ENCODE measurements around the gene ABTB2.

ABTB2 gene

DNA sequence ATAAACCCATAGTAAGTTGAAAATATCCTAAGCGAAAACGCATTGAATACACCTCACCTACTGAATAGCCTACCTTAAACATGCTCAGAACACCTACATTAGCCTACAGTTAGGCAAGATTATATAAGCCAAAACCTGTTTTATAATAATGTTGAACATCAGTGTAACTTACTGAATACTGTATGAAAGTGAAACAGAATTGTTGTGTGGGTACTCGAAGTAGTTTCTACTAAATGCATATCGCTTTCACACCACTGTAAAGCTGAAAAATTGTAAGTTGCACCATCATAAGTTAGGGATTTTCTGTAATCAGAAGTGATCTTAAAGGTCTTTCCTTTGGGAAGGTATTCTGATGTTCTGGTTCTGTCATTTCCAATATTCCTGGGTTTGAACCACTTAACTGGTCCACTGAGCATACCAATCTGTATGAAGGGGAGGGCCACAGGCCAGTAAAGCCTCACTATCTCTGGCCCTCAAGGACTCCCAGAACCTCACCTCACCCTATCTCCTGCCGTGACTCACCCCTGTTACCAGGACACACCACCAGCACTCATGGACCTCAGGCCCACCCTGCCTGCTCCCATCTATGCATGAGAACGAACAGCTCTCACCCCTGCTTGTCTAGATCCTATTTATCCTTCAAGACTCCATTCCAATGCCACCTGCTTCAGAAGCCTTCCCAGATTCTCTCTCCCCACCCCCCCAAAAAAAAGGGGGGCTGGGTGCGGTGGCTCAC, 182.4 kb downstream of the ABTB2 start:
- H3K27me3 ChIP-seq (ENCODE audit: control insufficient read depth, insufficient read depth, low read length), result no peaks in the 10 kb centered on the region
- no peaks in the 10 kb centered on the region for H3K4me1 ChIP-seq (ENCODE audit: control insufficient read depth, insufficient read depth, low read length)
- H3K4me3 ChIP-seq (ENCODE audit: low read length), result no peak overlapping the region
- no peak overlapping the region for H3K27ac ChIP-seq (ENCODE audit: low read depth, low read length)
- H3K9ac ChIP-seq (ENCODE audit: low read length), result no peak overlapping the region
- no peaks in the 10 kb centered on the region for H3K36me3 ChIP-seq (ENCODE audit: control insufficient read depth, insufficient read depth, low read length)

DNA sequence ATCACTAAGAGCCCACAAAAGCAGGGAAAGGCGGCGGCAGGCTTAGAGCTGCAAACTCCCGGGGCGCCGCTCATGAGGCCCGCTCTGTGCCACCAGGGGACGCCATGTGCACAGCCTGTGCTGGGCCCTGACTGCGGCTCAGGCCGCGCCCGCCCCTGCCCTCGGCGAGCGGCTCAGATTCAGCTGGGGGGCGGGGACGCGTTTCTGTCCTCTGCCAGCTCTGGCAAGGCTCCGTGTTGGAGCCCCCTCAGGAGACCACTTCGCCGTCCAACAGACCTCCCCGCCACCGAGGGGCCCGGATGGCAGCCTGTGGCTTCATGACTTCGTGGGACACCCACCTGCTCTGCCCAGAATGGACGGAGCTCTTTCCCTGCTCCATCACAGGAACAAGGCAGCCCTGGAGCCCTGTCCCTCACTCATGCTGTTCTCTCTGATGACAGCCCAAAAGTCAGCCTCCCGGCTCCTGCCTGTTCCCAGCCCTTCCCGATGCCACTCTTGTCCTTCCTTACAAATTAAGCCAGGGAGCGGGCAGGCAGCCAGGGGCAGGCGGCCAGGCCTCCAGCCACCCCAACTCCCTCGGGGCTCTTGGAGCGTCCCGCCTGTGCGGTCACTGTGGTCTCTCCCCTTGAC, 183.3 kb downstream of the ABTB2 start:
- no peak overlapping the region for H3K9ac ChIP-seq (ENCODE audit: low read length)
- no peaks in the 10 kb centered on the region for H3K27me3 ChIP-seq (ENCODE audit: control insufficient read depth, insufficient read depth, low read length)
- H3K27ac ChIP-seq (ENCODE audit: low read depth, low read length), result no peak overlapping the region
- H3K36me3 ChIP-seq (ENCODE audit: control insufficient read depth, insufficient read depth, low read length), result no peaks in the 10 kb centered on the region
- H3K4me1 ChIP-seq (ENCODE audit: control insufficient read depth, insufficient read depth, low read length), result no peaks in the 10 kb centered on the region
- no peak overlapping the region for H3K4me3 ChIP-seq (ENCODE audit: low read length)

DNA sequence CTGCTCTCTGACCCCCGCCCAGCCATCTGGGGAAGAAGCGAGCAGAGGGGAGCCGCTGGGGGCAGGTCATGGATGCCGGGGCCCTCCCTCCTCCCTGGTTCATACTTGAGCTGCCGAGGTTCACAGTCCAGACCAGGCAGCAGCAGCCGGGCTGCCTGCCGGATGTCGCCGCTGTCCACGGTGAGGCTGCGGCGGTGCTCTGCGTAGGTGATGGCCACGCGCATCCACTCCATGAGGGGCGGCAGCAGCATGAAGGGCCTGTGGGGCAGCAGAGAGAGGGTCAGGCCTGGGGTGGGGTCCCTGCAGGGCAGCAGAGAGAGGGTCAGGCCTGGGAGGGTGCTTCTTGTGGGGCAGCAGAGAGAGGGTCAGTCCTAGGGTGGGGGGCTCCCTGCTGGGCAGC, 184.8 kb downstream of the ABTB2 start:
- Histone ChIP-seq H3K27ac (ENCODE audit: low read depth, low read length) (no peak overlapping the region), H3K36me3 (ENCODE audit: control insufficient read depth, insufficient read depth, low read length) (no peaks in the 10 kb centered on the region), H3K27me3 (ENCODE audit: control insufficient read depth, insufficient read depth, low read length) (no peaks in the 10 kb centered on the region), H3K4me1 (ENCODE audit: control insufficient read depth, insufficient read depth, low read length) (no peaks in the 10 kb centered on the region), H3K9ac (ENCODE audit: low read length) (no peak overlapping the region), H3K4me3 (ENCODE audit: low read length) (no peak overlapping the region)

DNA sequence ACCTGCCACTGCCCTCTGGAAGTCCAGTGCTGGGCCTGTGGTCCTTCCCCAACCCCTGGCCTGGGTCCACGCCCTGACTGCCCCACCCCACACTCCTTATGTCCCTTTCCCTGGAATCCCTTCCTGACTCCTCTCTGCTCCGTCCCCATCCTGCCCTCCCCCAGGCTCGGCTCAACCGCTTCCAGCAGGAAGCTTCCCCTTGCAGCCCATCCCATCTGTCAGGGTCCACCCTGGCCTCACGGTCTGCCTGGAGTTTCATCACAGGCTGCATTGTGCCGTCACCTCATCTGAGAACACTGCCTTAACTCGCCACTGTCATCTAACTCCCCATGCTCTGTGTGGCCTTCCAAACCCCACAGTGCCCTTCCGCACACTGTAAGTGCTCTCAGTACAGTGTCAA, 188.1 kb downstream of the ABTB2 start:
- Histone ChIP-seq H3K4me3 (ENCODE audit: low read length) (no peak overlapping the region), H3K27ac (ENCODE audit: low read depth, low read length) (no peak overlapping the region), H3K36me3 (ENCODE audit: control insufficient read depth, insufficient read depth, low read length) (no peaks in the 10 kb centered on the region), H3K27me3 (ENCODE audit: control insufficient read depth, insufficient read depth, low read length) (no peaks in the 10 kb centered on the region), H3K9ac (ENCODE audit: low read length) (no peak overlapping the region), H3K4me1 (ENCODE audit: control insufficient read depth, insufficient read depth, low read length) (no peaks in the 10 kb centered on the region)

DNA sequence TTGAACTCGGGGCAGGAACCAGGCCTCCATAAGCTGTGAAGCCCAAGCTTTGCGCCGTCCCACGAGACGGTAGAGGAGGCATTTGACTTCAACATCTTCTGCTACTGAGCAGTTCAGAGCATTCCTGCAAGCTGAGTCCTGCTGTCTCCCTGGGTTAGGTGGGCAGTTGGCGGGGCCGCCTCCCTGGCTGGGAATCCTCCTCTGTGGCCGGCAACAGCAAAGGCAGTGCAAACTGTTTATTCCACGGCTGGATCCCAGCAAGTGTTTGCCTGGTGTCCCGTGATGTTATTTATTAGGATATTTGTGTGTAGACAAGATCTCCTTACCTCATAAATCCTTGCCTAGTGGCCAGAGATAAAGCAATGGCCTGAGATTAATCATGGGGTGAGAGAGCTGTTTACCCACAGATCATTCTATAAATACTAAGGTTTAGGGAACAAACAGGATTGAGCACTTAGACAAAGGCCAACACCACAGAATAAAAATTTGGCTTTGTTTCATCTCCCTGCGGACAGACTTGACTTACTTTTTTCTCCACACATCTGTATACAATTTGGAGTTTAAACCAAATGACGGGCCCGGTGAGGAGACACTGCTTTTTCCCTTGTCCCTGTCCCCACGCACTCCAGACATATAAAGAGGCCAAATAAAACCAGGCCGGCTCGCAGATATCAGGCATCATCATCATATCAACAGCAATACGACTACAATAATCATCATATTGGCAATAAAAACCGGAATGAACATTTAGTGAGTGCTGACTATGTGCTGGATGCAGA, 189.0 kb downstream of the ABTB2 start:
- no peaks in the 10 kb centered on the region for H3K36me3 ChIP-seq (ENCODE audit: control insufficient read depth, insufficient read depth, low read length)
- no peak overlapping the region for H3K9ac ChIP-seq (ENCODE audit: low read length)
- no peaks in the 10 kb centered on the region for H3K4me1 ChIP-seq (ENCODE audit: control insufficient read depth, insufficient read depth, low read length)
- H3K27me3 ChIP-seq (ENCODE audit: control insufficient read depth, insufficient read depth, low read length), result no peaks in the 10 kb centered on the region
- no peak overlapping the region for H3K27ac ChIP-seq (ENCODE audit: low read depth, low read length)
- no peak overlapping the region for H3K4me3 ChIP-seq (ENCODE audit: low read length)

DNA sequence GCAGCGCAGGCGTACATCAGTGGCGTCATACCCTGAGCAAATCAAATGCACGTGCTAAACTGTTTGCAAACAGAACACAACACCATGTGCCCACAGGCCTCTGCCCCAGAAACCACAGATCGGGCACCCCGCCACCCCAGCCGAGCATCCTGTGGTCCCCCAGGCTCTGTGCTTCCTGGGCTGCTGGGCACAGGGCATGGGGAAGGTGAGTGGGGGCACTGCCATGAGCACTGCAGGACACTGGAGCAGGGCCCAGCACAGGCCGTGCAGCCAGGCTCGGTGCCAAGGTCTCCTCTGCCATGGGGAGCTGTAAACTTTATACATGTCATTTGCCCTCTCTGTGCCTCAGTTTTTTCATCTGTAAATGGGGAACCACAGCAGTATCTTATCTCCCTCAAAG, 189.8 kb downstream of the ABTB2 start:
- Histone ChIP-seq H3K9ac (ENCODE audit: low read length) (no peak overlapping the region), H3K27ac (ENCODE audit: low read depth, low read length) (no peak overlapping the region), H3K27me3 (ENCODE audit: control insufficient read depth, insufficient read depth, low read length) (no peaks in the 10 kb centered on the region), H3K4me3 (ENCODE audit: low read length) (no peak overlapping the region), H3K36me3 (ENCODE audit: control insufficient read depth, insufficient read depth, low read length) (no peaks in the 10 kb centered on the region), H3K4me1 (ENCODE audit: control insufficient read depth, insufficient read depth, low read length) (no peaks in the 10 kb centered on the region)

DNA sequence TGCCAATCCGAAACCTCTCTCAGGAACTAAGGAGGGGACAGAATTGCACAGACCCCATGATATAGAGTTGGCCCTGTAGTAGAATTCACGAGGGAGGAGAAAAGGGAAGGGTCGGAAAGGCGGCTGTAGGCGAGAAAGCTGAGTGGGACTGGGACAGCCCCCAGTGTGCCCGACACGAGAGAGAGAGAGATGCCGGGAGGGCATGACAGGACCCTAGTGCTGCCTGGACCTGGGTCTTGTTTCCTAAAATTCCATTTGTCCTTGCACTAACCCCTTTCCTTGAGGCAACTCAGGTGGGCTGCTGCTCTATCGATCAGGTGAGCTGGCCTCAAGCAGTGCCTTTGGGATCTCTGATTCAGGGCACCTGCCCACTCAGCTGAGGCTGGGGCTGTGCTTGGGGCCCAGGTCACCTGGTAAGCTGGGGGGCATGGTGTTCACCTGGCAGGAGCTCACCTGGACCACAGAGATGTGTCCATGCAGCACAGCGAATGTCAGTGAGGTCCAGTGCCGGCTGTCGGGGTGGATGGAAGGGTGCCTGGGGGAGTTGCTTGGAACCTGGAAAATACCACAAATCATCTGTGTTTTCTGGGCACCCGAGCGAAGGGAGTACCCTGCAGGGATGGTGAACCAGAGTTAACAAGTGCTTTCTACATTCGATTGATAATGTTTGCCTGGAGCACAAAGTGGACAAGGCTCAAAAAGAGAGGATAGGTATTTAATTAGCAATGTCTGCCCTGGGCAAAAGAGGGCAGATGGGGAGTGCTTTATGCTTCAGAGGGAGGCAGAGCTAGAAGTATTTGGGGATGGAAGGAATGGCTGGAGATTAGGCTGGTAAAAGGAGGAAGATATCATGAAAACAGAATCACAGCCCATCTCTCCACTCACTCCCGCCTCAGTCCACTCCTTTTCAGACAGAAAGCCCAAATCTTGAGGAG, 190.7 kb downstream of the ABTB2 start:
- Histone ChIP-seq H3K36me3 (ENCODE audit: control insufficient read depth, insufficient read depth, low read length) (no peaks in the 10 kb centered on the region), H3K4me1 (ENCODE audit: control insufficient read depth, insufficient read depth, low read length) (no peaks in the 10 kb centered on the region), H3K27me3 (ENCODE audit: control insufficient read depth, insufficient read depth, low read length) (no peaks in the 10 kb centered on the region), H3K4me3 (ENCODE audit: low read length) (no peak overlapping the region), H3K9ac (ENCODE audit: low read length) (no peak overlapping the region), H3K27ac (ENCODE audit: low read depth, low read length) (no peak overlapping the region)

DNA sequence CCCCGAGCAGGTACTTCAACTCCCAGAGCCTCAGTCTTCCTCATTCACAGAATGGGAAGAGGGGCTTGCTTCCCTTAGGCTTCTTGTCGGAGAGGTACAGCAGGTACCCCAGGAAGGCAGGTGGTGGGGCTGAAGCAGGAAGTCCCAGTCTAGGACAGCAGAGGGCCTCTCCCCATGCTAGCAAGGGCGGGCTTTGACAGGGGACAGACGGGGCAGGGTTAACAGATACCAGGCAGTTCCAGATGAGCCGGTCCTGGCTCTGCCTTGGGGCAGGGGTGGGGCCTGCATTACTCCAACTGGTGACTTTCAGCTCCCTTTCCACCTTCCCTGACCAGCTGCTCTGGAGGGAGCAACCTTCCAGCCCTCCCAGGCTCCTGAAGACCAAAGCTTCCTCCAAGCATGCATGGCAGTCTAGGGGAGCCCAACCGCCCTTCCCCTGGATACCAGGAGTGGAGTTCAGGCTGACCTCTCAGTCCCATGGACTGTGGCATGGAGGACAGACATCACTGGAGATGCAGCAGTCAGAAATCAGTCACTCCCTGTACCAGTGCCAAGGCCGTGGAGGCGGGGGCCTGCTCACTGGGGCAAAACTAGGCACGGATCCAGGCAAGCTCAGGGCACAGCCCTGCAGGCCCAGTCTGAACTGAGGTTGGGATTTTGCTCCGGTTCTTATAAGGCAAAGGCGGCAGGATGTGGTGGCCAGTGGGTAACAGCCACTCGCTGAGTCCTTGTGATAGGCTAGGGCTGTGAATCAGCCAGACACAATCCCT, 191.8 kb downstream of the ABTB2 start:
- H3K27me3 ChIP-seq (ENCODE audit: control insufficient read depth, insufficient read depth, low read length), result no peaks in the 10 kb centered on the region
- H3K4me1 ChIP-seq (ENCODE audit: control insufficient read depth, insufficient read depth, low read length), result no peaks in the 10 kb centered on the region
- H3K4me3 ChIP-seq (ENCODE audit: low read length), result no peak overlapping the region
- H3K27ac ChIP-seq (ENCODE audit: low read depth, low read length), result no peak overlapping the region
- H3K36me3 ChIP-seq (ENCODE audit: control insufficient read depth, insufficient read depth, low read length), result no peaks in the 10 kb centered on the region
- H3K9ac ChIP-seq (ENCODE audit: low read length), result no peak overlapping the region

DNA sequence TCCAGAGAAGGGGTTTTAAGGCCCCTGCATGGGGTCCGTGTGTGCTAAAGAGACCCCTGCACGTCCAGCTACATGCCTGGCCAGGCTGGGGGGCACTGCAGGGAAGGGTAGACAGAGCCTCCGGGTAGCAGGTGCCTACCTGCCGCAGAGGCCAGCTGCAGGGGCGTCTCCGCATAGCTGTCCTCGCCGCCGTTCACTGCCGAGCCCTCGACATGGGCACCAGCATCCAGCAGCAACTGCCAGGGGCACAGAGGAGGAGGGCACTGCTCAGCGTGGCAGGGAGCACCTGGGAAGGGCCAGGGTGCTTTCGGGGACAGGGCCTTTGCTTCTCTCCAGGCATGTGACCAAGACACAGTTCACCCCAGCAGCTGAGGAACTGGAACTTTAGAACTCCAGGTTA, 192.7 kb downstream of the ABTB2 start:
- Histone ChIP-seq H3K27ac (ENCODE audit: low read depth, low read length) (no peak overlapping the region), H3K27me3 (ENCODE audit: control insufficient read depth, insufficient read depth, low read length) (no peaks in the 10 kb centered on the region), H3K4me1 (ENCODE audit: control insufficient read depth, insufficient read depth, low read length) (no peaks in the 10 kb centered on the region), H3K4me3 (ENCODE audit: low read length) (no peak overlapping the region), H3K9ac (ENCODE audit: low read length) (no peak overlapping the region), H3K36me3 (ENCODE audit: control insufficient read depth, insufficient read depth, low read length) (no peaks in the 10 kb centered on the region)

DNA sequence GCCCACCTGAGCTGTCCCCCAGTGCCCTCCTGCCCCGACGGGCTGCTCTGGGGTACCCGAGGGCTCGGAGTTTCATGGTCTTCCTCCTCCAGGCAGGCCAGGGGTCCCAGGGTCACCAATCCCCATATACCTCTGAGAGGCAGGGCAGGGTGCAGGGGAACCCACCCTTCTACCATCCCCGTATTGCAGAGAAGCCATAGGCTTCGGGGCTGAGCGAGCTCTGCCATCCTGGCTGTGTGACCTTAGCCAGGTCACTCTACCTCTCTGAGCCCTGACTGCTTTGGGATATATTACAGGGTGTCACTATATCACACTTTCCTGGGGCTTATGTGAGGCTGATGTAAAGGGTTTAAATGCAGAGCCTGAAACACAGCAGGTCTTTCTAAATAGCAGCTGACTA, 195.0 kb downstream of the ABTB2 start:
- Histone ChIP-seq H3K27ac (ENCODE audit: low read depth, low read length) (no peak overlapping the region), H3K4me1 (ENCODE audit: control insufficient read depth, insufficient read depth, low read length) (no peaks in the 10 kb centered on the region), H3K4me3 (ENCODE audit: low read length) (no peak overlapping the region), H3K9ac (ENCODE audit: low read length) (no peak overlapping the region), H3K27me3 (ENCODE audit: control insufficient read depth, insufficient read depth, low read length) (no peaks in the 10 kb centered on the region), H3K36me3 (ENCODE audit: control insufficient read depth, insufficient read depth, low read length) (no peaks in the 10 kb centered on the region)

DNA sequence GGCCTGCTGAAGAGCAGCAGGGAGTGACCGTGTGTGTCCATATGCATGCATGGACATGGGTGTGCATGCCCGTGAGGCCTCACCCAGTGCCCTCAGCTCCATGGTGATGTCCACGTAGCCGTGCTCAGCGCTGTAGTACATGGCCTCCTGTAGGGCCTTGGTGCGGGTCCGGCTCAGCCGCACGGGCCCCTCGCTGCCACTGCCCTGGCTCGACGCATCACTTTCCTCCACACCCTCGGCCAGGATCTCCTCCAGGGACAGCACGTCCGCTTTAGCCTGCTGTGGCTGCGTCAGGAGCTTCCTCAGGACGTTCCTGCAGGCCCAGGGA, 195.4 kb downstream of the ABTB2 start:
- Histone ChIP-seq H3K27me3 (ENCODE audit: control insufficient read depth, insufficient read depth, low read length) (no peaks in the 10 kb centered on the region), H3K4me3 (ENCODE audit: low read length) (no peak overlapping the region), H3K36me3 (ENCODE audit: control insufficient read depth, insufficient read depth, low read length) (no peaks in the 10 kb centered on the region), H3K9ac (ENCODE audit: low read length) (no peak overlapping the region), H3K4me1 (ENCODE audit: control insufficient read depth, insufficient read depth, low read length) (no peaks in the 10 kb centered on the region), H3K27ac (ENCODE audit: low read depth, low read length) (no peak overlapping the region)

Data from rectal smooth muscle tissue (tissue), 1 donor.